Ovary (tissue), 9 donors: ENCODE measurements around the gene CDH22. TPM values are rescaled to one million over a fixed set of nuclear protein-coding genes. Genes with fewer than 3 reads are reported as not detected.

Experiments used
- DNase-seq, 5 donors: peaks; one replicate each; pipeline ENCODE4 v3.0.0-alpha.2; 2019 to 2020
- H3K27ac ChIP-seq, 2 donors: fragments of 200-600 bp; one replicate each; pipeline versions ENCODE4 v1.5.1 to v1.8.0; 2019 to 2022
- H3K27me3 ChIP-seq: fragments of 200-600 bp; one replicate; pipeline ENCODE4 v1.8.0; 2022
- H3K36me3 ChIP-seq: fragments of 200-600 bp; sonication (generic); one replicate; pipeline ENCODE4 v1.5.1; 2019
- H3K4me1 ChIP-seq: one replicate; pipeline ENCODE4 v1.8.1; 2013; ENCODE audit warnings: mild to moderate bottlenecking, moderate library complexity; ENCODE audit not compliant: insufficient read depth
- H3K4me3 ChIP-seq: fragments of 200-600 bp; sonication (generic); one replicate; pipeline ENCODE4 v1.5.1; 2017
- H3K9me3 ChIP-seq, 2 donors: fragments of 200-600 bp in 1 of 2; sonication (generic) in 1 of 2; one replicate each; pipeline versions ENCODE4 v1.5.1 to v1.8.1; 2013 to 2019; ENCODE audit warnings: mild to moderate bottlenecking in 1 of 2, moderate library complexity in 1 of 2
- CTCF ChIP-seq, 3 donors: fragments of 450-650 bp in 2 of 3; fragments of 200-600 bp in 1 of 3; IDR thresholded peaks; one replicate each; pipeline versions ENCODE4 v1.5.1 to v1.8.0; 2016 to 2022; ENCODE audit warnings: antibody characterized with exemption in 3 of 3, mild to moderate bottlenecking in 1 of 3
- EP300 ChIP-seq: sonication (generic); formaldehyde crosslinking; IDR thresholded peaks from one replicate; pipeline ENCODE4 v1.6.1; 2017; ENCODE audit warnings: antibody characterized with exemption
- POLR2A ChIP-seq: fragments of 450-650 bp; IDR thresholded peaks from one replicate; pipeline ENCODE4 v1.6.1; 2017; ENCODE audit warnings: antibody characterized with exemption, mild to moderate bottlenecking, moderate library complexity
- WGBS, 3 donors: extraction: QIAGEN DNeasy Blood & Tissue Kit in 1 of 3; methylation state at CpG; one replicate each; pipeline versions ENCODE4 v1.1.5 to v1.1.7; 2013 to 2017; 5-methylcytosine and 5-hydroxymethylcytosine counted together
- intact Hi-C, 4 donors: fragments of 100-400 bp; cut with DNase I; formaldehyde crosslinking; loops; one replicate each; pipeline versions ENCODE4 v1.11.0 to v1.15.1; 2022 to 2023
- polyA plus RNA-seq, 2 donors: library from polyadenylated mRNA; stranded (reverse); fragments of 200-250 nt in 1 of 2; fragments of 350-450 nt in 1 of 2; fragmentation: Illumina TruSeq in 1 of 2; extraction: RNeasy Lipid Tissue Mini Kit (QIAGEN cat#74804) in 1 of 2; gene quantifications; one replicate each; pipeline ENCODE4 v1.2.3, GENCODE V29; 2013 to 2014
- total RNA-seq, 7 donors: library from RNA; depleted of rRNA in 2 of 7; stranded (reverse); fragments of >200 nt in 2 of 7; fragmentation: NEBNext Ultra II Directional in 3 of 7; extraction: Animal tissue kit (Norgen Biotek cat#: 25700) in 3 of 7; gene quantifications; one replicate each; pipeline versions ENCODE4 v1.1.0 to v1.2.4, GENCODE V29; 2016 to 2023
- donor health status: DM: no; HTN: no; CAD: no; lungs with moderate emphysema.
- donor health status: DM: no; HTN: no; CAD: no.
- donor health status: Bipolar disorder and iron deficiency.
- donor health status: DM: yes; HTN: yes; CAD: no.
- donor health status: DM: no; HTN: no; CAD: no.
- donor health status: DM: yes; HTN: yes; CAD: no.

Gene CDH22
- total and polyA plus RNA-seq, 9 donors = 0.10 to 1.5 (median 0.36) TPM

- Histone ChIP-seq H3K4me1 (peaks cover 1% of the 10 kb centered on the region), H3K27ac (no peak overlapping the region), H3K4me3 (no peak overlapping the region), H3K27me3 (no peaks in the 10 kb centered on the region), H3K36me3 (no peaks in the 10 kb centered on the region), H3K9me3 (no peaks in the 10 kb centered on the region)
- WGBS, 3 donors = 71 to 79% (median 73%) methylated on average over 4 of the region's 4 CpGs
- TF ChIP-seq POLR2A = no peak
- TF ChIP-seq CTCF (IDR thresholded peaks at IDR 0.05) = no peak
- no peak for TF ChIP-seq EP300
- intact Hi-C loops = no loop called here
- no peak for DNase-seq
Observed at GRCh38 chr20:46257887-46258286, 50.4 kb downstream of the CDH22 start.

- Histone ChIP-seq H3K9me3 (no peaks in the 10 kb centered on the region), H3K4me3 (no peak overlapping the region), H3K36me3 (no peaks in the 10 kb centered on the region), H3K27ac (no peak overlapping the region), H3K27me3 (no peaks in the 10 kb centered on the region), H3K4me1 (peaks cover 1% of the 10 kb centered on the region)
- TF ChIP-seq EP300 (no peak), CTCF (IDR thresholded peaks at IDR 0.05) (no peak), POLR2A (no peak)
- 52 to 60% (median 59%) methylated on average over 4 of the region's 4 CpGs for WGBS, 3 donors
- no peak for DNase-seq
- intact Hi-C loops = no loop called here
Observed at GRCh38 chr20:46256293-46256692, 52.0 kb downstream of the CDH22 start.

GRCh38 chr20:46255440-46256104 lies 52.7 kb downstream of the CDH22 start:
- Histone ChIP-seq H3K9me3 (no peaks in the 10 kb centered on the region), H3K27ac (no peak overlapping the region), H3K36me3 (no peaks in the 10 kb centered on the region), H3K4me1 (peaks cover 1% of the 10 kb centered on the region), H3K27me3 (no peaks in the 10 kb centered on the region), H3K4me3 (no peak overlapping the region)
- intact Hi-C loops = no loop called here
- WGBS, 3 donors = 44 to 54% (median 50%) methylated on average over 8 of the region's 8 CpGs
- peak; percentile 57 to 84 (median 64) for DNase-seq
- TF ChIP-seq EP300 = no peak
- no peak for TF ChIP-seq CTCF (IDR thresholded peaks at IDR 0.05)
- no peak for TF ChIP-seq POLR2A

GRCh38 chr20:46253391-46253790 lies 54.9 kb downstream of the CDH22 start:
- Histone ChIP-seq H3K36me3 (no peaks in the 10 kb centered on the region), H3K27ac (no peak overlapping the region), H3K9me3 (no peaks in the 10 kb centered on the region), H3K27me3 (no peaks in the 10 kb centered on the region), H3K4me1 (peaks cover 1% of the 10 kb centered on the region), H3K4me3 (no peak overlapping the region)
- 3 to 18% (median 8%) methylated on average over 8 of the region's 8 CpGs for WGBS, 3 donors
- no peak for DNase-seq
- TF ChIP-seq POLR2A (no peak), CTCF (IDR thresholded peaks at IDR 0.05) (no peak), EP300 (no peak)
- intact Hi-C loops = no loop called here
